ENCODE data around the gene DLGAP1.

DNA sequence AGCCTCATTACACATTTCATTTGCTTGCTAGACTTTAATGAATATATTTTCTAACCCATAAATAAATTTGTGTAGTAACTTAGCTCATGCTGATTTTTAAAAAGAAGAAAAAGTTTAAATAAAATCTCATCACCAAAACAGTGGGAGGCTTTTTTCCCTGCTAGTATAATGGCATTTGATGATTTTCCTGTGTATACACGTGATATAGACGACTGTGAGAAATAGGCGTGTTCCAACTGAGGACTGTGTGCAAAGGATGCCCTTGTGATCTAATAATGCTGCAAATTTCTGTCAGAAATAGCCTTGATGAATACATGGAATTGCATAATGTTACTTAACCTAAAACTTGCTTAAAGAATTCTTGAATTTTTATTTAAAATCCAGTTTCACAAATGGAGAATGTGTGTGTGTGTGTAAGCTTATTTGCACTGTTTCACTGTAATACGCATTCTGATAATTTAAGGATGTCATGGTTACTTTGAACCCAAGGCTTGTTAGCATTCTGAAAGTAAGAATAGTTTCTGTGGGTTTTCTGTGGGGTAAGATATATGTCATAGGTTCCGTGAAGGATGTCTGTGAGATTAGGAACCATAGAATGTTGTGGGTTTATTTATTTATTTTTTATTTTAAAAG, 178.0 kb downstream of the DLGAP1 start:
- no peak for TF ChIP-seq EZH2 (IDR thresholded peaks at IDR 0.05; ENCODE audit: insufficient read depth, poor library complexity, severe bottlenecking)
- no peak for TF ChIP-seq EZH2phosphoT487 (IDR thresholded peaks at IDR 0.05; ENCODE audit: insufficient read depth, low read depth)
